Esophagus muscularis mucosa (tissue), 4 donors: ENCODE data around the gene PACRG. TPM values are rescaled to one million over a fixed set of nuclear protein-coding genes. Genes with fewer than 3 reads are reported as not detected.

Source experiments
- DNase-seq: peaks from one replicate; pipeline ENCODE4 v3.0.0-alpha.2; 2017; ENCODE audit errors: extremely low spot score
- H3K27ac ChIP-seq, 4 donors: fragments of 200-600 bp; sonication (generic); replicated peaks in 1 of 4; 1 replicate in 3 of 4; 2 replicates in 1 of 4; pipeline ENCODE4 v1.5.1; 2016 to 2019; ENCODE audit warnings: mild to moderate bottlenecking in 1 of 4
- H3K27me3 ChIP-seq, 4 donors: fragments of 200-600 bp; sonication (generic); one replicate each; pipeline versions ENCODE4 v1.5.1 to v1.6.0; 2016 to 2019
- H3K36me3 ChIP-seq, 4 donors: fragments of 200-600 bp; sonication (generic); one replicate each; pipeline ENCODE4 v1.5.1; 2016 to 2019
- H3K4me1 ChIP-seq, 4 donors: fragments of 200-600 bp; sonication (generic); one replicate each; pipeline ENCODE4 v1.5.1; 2016 to 2019
- H3K4me3 ChIP-seq, 4 donors: fragments of 200-600 bp; sonication (generic); 1 replicate in 2 of 4; 2 replicates in 2 of 4; pipeline ENCODE4 v1.5.1; 2016 to 2019; ENCODE audit warnings: mild to moderate bottlenecking in 4 of 4, moderate library complexity in 1 of 4
- H3K9me3 ChIP-seq, 4 donors: fragments of 200-600 bp; sonication (generic); 1 replicate in 3 of 4; 2 replicates in 1 of 4; pipeline ENCODE4 v1.5.1; 2016 to 2019
- CTCF ChIP-seq, 3 experiments: fragments of 200-600 bp in 2 of 3; fragments of 450-650 bp in 1 of 3; sonication (generic) in 2 of 3; IDR thresholded peaks; one replicate each; pipeline ENCODE4 v1.5.1; 2017 to 2019; ENCODE audit warnings: antibody characterized with exemption in 3 of 3, mild to moderate bottlenecking in 2 of 3, moderate library complexity in 1 of 3
- EP300 ChIP-seq: sonication (generic); formaldehyde crosslinking; IDR thresholded peaks from one replicate; pipeline ENCODE4 v1.6.1; 2017; ENCODE audit warnings: antibody characterized with exemption
- POLR2A ChIP-seq: fragments of 450-650 bp; IDR thresholded peaks from one replicate; pipeline ENCODE4 v1.6.1; 2017; ENCODE audit warnings: antibody characterized with exemption, moderate library complexity, mild to moderate bottlenecking, low read depth
- POLR2AphosphoS5 ChIP-seq, 2 donors: sonication (generic); formaldehyde crosslinking; IDR thresholded peaks; one replicate each; pipeline ENCODE4 v1.6.1; 2017; ENCODE audit warnings: antibody characterized with exemption in 2 of 2
- WGBS: methylation state at CpG from one replicate; pipeline ENCODE4 v1.1.5; 2018; 5-methylcytosine and 5-hydroxymethylcytosine counted together
- intact Hi-C: fragments of 100-400 bp; cut with DNase I; formaldehyde crosslinking; loops from one replicate; pipeline ENCODE4 v1.15.1; 2023
- total RNA-seq, 4 donors: library from RNA; depleted of rRNA; stranded (reverse); fragments of >200 nt; gene quantifications; one replicate each; pipeline versions ENCODE4 v1.1.0 to v1.2.1, GENCODE V29; 2016

PACRG gene
- total RNA-seq, 4 donors from 2014 or later, result 1.3 to 3.5 (median 1.8) TPM; not detected in 1

GRCh38 chr6:162943369-162943768 is 215.6 kb downstream of the PACRG start:
- 74% methylated on average over 4 of the region's 5 CpGs for WGBS
- no peaks in the 10 kb centered on the region for H3K27me3 ChIP-seq
- no peak for TF ChIP-seq POLR2AphosphoS5 (IDR thresholded peaks at IDR 0.05)
- H3K4me3 ChIP-seq, result no peak overlapping the region
- H3K4me1 ChIP-seq, result no peaks in the 10 kb centered on the region
- no peak overlapping the region for H3K27ac ChIP-seq
- intact Hi-C loops, result no loop called here
- H3K36me3 ChIP-seq, result no peaks in the 10 kb centered on the region
- H3K9me3 ChIP-seq, result peaks cover 0 to 5% (median 0%) of the 10 kb centered on the region in 4 donors
- no peak for DNase-seq

- intact Hi-C loops, result no loop called here
- no peak overlapping the region for H3K4me3 ChIP-seq
- H3K27me3 ChIP-seq, result no peaks in the 10 kb centered on the region
- 78% methylated on average over 4 of the region's 4 CpGs for WGBS
- H3K27ac ChIP-seq, result no peak overlapping the region
- TF ChIP-seq POLR2AphosphoS5 (IDR thresholded peaks at IDR 0.05) (no peak), POLR2A (no peak), EP300 (no peak), CTCF (IDR thresholded peaks at IDR 0.05) (no peak)
- no peaks in the 10 kb centered on the region for H3K9me3 ChIP-seq
- no peaks in the 10 kb centered on the region for H3K36me3 ChIP-seq
- H3K4me1 ChIP-seq, result no peaks in the 10 kb centered on the region
- no peak for DNase-seq
These were observed 223.5 kb downstream of the PACRG start for GRCh38 chr6:162951164-162951743.

- intact Hi-C loops, result no loop called here
- Histone ChIP-seq H3K9me3 (no peaks in the 10 kb centered on the region), H3K27ac (no peak overlapping the region), H3K36me3 (no peaks in the 10 kb centered on the region), H3K4me3 (no peak overlapping the region), H3K27me3 (no peaks in the 10 kb centered on the region), H3K4me1 (no peaks in the 10 kb centered on the region)
- 82% methylated on average over 4 of the region's 4 CpGs for WGBS
- DNase-seq, result no peak
- no peak for TF ChIP-seq POLR2A
- no peak for TF ChIP-seq EP300
- no peak for TF ChIP-seq CTCF (IDR thresholded peaks at IDR 0.05)
- TF ChIP-seq POLR2AphosphoS5 (IDR thresholded peaks at IDR 0.05), result no peak
These were observed 224.6 kb downstream of the PACRG start for GRCh38 chr6:162952423-162952822.

- Histone ChIP-seq H3K36me3 (no peaks in the 10 kb centered on the region), H3K27ac (no peak overlapping the region), H3K4me3 (no peak overlapping the region), H3K9me3 (no peaks in the 10 kb centered on the region), H3K4me1 (no peaks in the 10 kb centered on the region), H3K27me3 (no peaks in the 10 kb centered on the region)
- no peak for DNase-seq
- TF ChIP-seq EP300 (no peak), POLR2AphosphoS5 (IDR thresholded peaks at IDR 0.05) (no peak), CTCF (IDR thresholded peaks at IDR 0.05) (no peak), POLR2A (no peak)
- 93% methylated on average over 3 of the region's 3 CpGs for WGBS
- intact Hi-C loops, result no loop called here
These were observed 229.3 kb downstream of the PACRG start for GRCh38 chr6:162957062-162957461.

- no peaks in the 10 kb centered on the region for H3K4me1 ChIP-seq
- H3K4me3 ChIP-seq, result no peak overlapping the region
- H3K27ac ChIP-seq, result no peak overlapping the region
- intact Hi-C loops, result no loop called here
- TF ChIP-seq CTCF (IDR thresholded peaks at IDR 0.05) (no peak), POLR2AphosphoS5 (IDR thresholded peaks at IDR 0.05) (no peak), POLR2A (no peak), EP300 (no peak)
- no peaks in the 10 kb centered on the region for H3K9me3 ChIP-seq
- no peaks in the 10 kb centered on the region for H3K36me3 ChIP-seq
- no peaks in the 10 kb centered on the region for H3K27me3 ChIP-seq
- whole genome bisulfite sequencing, result 70% methylated on average over 3 of the region's 3 CpGs
- no peak for DNase-seq
These were observed 233.1 kb downstream of the PACRG start for GRCh38 chr6:162960679-162961457.
